Heart left ventricle (tissue), 13 donors: ENCODE measurements around the gene LMAN1L.

Source experiments
- POLR2A ChIP-seq, 2 donors: fragments of 450-650 bp; IDR thresholded peaks; one replicate each; pipeline ENCODE4 v1.6.1; 2017; ENCODE audit warnings: antibody characterized with exemption in 2 of 2, mild to moderate bottlenecking in 2 of 2, moderate library complexity in 2 of 2
- TF ChIP-seq, protein P1 (sequence below), 12 donors: fragments of 200-600 bp; sonication (generic) in 4 of 12; IDR thresholded peaks; one replicate each; pipeline versions ENCODE4 v1.5.0 to v1.8.0; 2018 to 2022; ENCODE audit warnings: antibody characterized with exemption in 12 of 12, mild to moderate bottlenecking in 5 of 12
- donor health status: ischemic (EF 13 %, LVEDD 7.1; RV severe dilation, severe dysfunction).
- donor health status: DM: no; HTN: yes; CAD: no.
- donor health status: DM: no; HTN: no; CAD: no.
- donor health status: ischemic (EF 25% LVEDD 6.9; RV normal size, moderate dysfunction).
- donor health status: ischemic (EF 25% LVEDD 5.7; RV mildly dilated, moderate dysfunction).
- donor health status: ischemic (EF 35%, LVEDD 5.7; RV mildly dilated, moderate dysfunction).
- donor health status: nonischemic (EF 11% LVEDD 7.7; RV severe dilation, severe dysfunction).
- donor health status: DM: yes; HTN: yes; CAD: no.
- donor health status: PGD.
- donor health status: ischemic (EF 29% LVEDD 5.4; RV normal size, mild dysfunction).
- donor health status: nonischemic (EF 23%, LVEDD 6.1; RV moderate dilation, normal function).

GRCh38 chr15:74809956-74810355 lies 2.7 kb upstream of the LMAN1L start:
- TF ChIP-seq POLR2A (IDR thresholded peaks at IDR 0.05) = no peak
- TF ChIP-seq, protein P1, sequence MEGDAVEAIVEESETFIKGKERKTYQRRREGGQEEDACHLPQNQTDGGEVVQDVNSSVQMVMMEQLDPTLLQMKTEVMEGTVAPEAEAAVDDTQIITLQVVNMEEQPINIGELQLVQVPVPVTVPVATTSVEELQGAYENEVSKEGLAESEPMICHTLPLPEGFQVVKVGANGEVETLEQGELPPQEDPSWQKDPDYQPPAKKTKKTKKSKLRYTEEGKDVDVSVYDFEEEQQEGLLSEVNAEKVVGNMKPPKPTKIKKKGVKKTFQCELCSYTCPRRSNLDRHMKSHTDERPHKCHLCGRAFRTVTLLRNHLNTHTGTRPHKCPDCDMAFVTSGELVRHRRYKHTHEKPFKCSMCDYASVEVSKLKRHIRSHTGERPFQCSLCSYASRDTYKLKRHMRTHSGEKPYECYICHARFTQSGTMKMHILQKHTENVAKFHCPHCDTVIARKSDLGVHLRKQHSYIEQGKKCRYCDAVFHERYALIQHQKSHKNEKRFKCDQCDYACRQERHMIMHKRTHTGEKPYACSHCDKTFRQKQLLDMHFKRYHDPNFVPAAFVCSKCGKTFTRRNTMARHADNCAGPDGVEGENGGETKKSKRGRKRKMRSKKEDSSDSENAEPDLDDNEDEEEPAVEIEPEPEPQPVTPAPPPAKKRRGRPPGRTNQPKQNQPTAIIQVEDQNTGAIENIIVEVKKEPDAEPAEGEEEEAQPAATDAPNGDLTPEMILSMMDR (IDR thresholded peaks at IDR 0.05) = no peak
